CD14-positive monocyte (primary cell): Measurements from ENCODE around the gene DALRD3. TPM values are rescaled to one million over a fixed set of nuclear protein-coding genes. Genes with fewer than 3 reads are reported as not detected.

Experiments used
- DNase-seq, 3 donors: peaks; one replicate each; pipeline ENCODE4 v3.0.0-alpha.2; 2011 to 2022
- H2AFZ ChIP-seq: 2 replicates; pipeline ENCODE4 v1.6.0; 2012; ENCODE audit warnings: mild to moderate bottlenecking, low read depth, low read length, inconsistent platforms; ENCODE audit not compliant: insufficient read depth, poor library complexity, severe bottlenecking
- H3K27ac ChIP-seq, 2 donors: 1 replicate in 1 of 2; 2 replicates in 1 of 2; pipeline ENCODE4 v1.5.1; 2012 to 2013; ENCODE audit warnings: low read length in 2 of 2, control low read depth in 1 of 2, inconsistent platforms in 1 of 2, low read depth in 1 of 2, mild to moderate bottlenecking in 1 of 2
- H3K27me3 ChIP-seq, 2 donors: one replicate each; pipeline versions ENCODE4 v1.6.0 to v1.6.1; 2011 to 2013; ENCODE audit warnings: low read length in 2 of 2; ENCODE audit not compliant: control insufficient read depth in 2 of 2, insufficient read depth in 2 of 2
- H3K36me3 ChIP-seq, 2 donors: replicated peaks in 1 of 2; 1 replicate in 1 of 2; 2 replicates in 1 of 2; pipeline versions ENCODE4 v1.5.1 to v1.6.1; 2012 to 2013; ENCODE audit warnings: low read length in 2 of 2, control low read depth in 1 of 2, inconsistent platforms in 1 of 2, mild to moderate bottlenecking in 1 of 2; ENCODE audit not compliant: insufficient read depth in 2 of 2, control insufficient read depth in 1 of 2
- H3K4me1 ChIP-seq, 2 donors: 1 replicate in 1 of 2; 2 replicates in 1 of 2; pipeline versions ENCODE4 v1.5.1 to v1.6.1; 2012 to 2013; ENCODE audit warnings: low read length in 2 of 2, control low read depth in 1 of 2, inconsistent platforms in 1 of 2, mild to moderate bottlenecking in 1 of 2, moderate library complexity in 1 of 2; ENCODE audit not compliant: insufficient read depth in 2 of 2, control insufficient read depth in 1 of 2
- H3K4me2 ChIP-seq: replicated peaks from 2 replicates; pipeline ENCODE3; 2012; ENCODE audit warnings: low read length, moderate library complexity, mild to moderate bottlenecking; ENCODE audit not compliant: poor library complexity, severe bottlenecking; ENCODE audit errors: extremely low read depth
- H3K4me3 ChIP-seq, 3 experiments: fragments of 200-600 bp in 1 of 3; sonication (generic) in 1 of 3; replicated peaks in 1 of 3; 1 replicate in 2 of 3; 2 replicates in 1 of 3; pipeline ENCODE4 v1.5.1; 2011 to 2013; ENCODE audit warnings: low read length in 3 of 3, mild to moderate bottlenecking in 3 of 3, control low read depth in 2 of 3, low read depth in 2 of 3, inconsistent platforms in 1 of 3, moderate library complexity in 1 of 3
- H3K79me2 ChIP-seq: 2 replicates; pipeline ENCODE4 v1.6.0; 2012; ENCODE audit warnings: mild to moderate bottlenecking, control low read depth, inconsistent platforms, low read length, moderate library complexity; ENCODE audit not compliant: insufficient read depth
- H3K9ac ChIP-seq: 2 replicates; pipeline ENCODE4 v1.6.0; 2017; ENCODE audit warnings: low read length, mild to moderate bottlenecking; ENCODE audit not compliant: insufficient read depth, poor library complexity, severe bottlenecking
- H3K9me3 ChIP-seq, 2 donors: replicated peaks in 1 of 2; 1 replicate in 1 of 2; 2 replicates in 1 of 2; pipeline versions ENCODE4 v1.5.1 to v1.6.1; 2012 to 2013; ENCODE audit warnings: low read length in 2 of 2, control low read depth in 1 of 2; ENCODE audit not compliant: control insufficient read depth in 1 of 2, insufficient read depth in 1 of 2
- H4K20me1 ChIP-seq: 2 replicates; pipeline ENCODE4 v1.6.0; 2012; ENCODE audit warnings: mild to moderate bottlenecking, low read length, control low read depth, moderate library complexity; ENCODE audit not compliant: insufficient read depth
- H3K27ac Mint-ChIP-seq, 7 donors: one replicate each; pipeline ENCODE4 v1.8.0; 2020; ENCODE audit warnings: mild to moderate bottlenecking in 7 of 7, mixed read lengths in 7 of 7, moderate library complexity in 6 of 7, inconsistent platforms in 2 of 7
- H3K27me3 Mint-ChIP-seq, 3 donors: one replicate each; pipeline ENCODE4 v1.8.0; 2021 to 2022; ENCODE audit warnings: low read depth in 3 of 3, mild to moderate bottlenecking in 3 of 3, mixed read lengths in 3 of 3, moderate library complexity in 3 of 3, inconsistent platforms in 1 of 3
- H3K36me3 Mint-ChIP-seq, 2 donors: one replicate each; pipeline ENCODE4 v1.8.0; 2020; ENCODE audit warnings: mixed read lengths in 2 of 2, inconsistent platforms in 1 of 2, mild to moderate bottlenecking in 1 of 2
- H3K4me1 Mint-ChIP-seq: one replicate; pipeline ENCODE4 v1.8.0; 2020; ENCODE audit warnings: mild to moderate bottlenecking, mixed read lengths
- H3K4me3 Mint-ChIP-seq, 2 donors: one replicate each; pipeline ENCODE4 v1.8.0; 2020; ENCODE audit warnings: mild to moderate bottlenecking in 2 of 2, mixed read lengths in 2 of 2, moderate library complexity in 1 of 2
- H3K9me3 Mint-ChIP-seq, 7 donors: one replicate each; pipeline ENCODE4 v1.8.0; 2020 to 2022; ENCODE audit warnings: mixed read lengths in 7 of 7, mild to moderate bottlenecking in 6 of 7, moderate library complexity in 6 of 7, inconsistent platforms in 2 of 7
- CTCF ChIP-seq: fragments of 200-600 bp; IDR thresholded peaks from one replicate; pipeline ENCODE4 v1.8.0; 2022; ENCODE audit warnings: antibody characterized with exemption, mild to moderate bottlenecking
- WGBS: methylation state at CpG from one replicate; pipeline ENCODE4 v1.1.5; 2013; ENCODE audit warnings: missing lambda C conversion rate; ENCODE audit not compliant: insufficient coverage; 5-methylcytosine and 5-hydroxymethylcytosine counted together
- intact Hi-C, 2 donors: fragments of 100-400 bp; cut with micrococcal nuclease; formaldehyde crosslinking; loops; one replicate each; pipeline versions ENCODE4 v1.15.0 to v1.15.1; 2023
- polyA plus RNA-seq, 3 donors: library from polyadenylated mRNA; depleted of rRNA in 1 of 3; unstranded in 2 of 3; stranded (reverse) in 1 of 3; fragments of 300-500 nt in 2 of 3; fragments of >200 nt in 1 of 3; fragmentation: Illumina TruSeq in 2 of 3; gene quantifications; 1 replicate in 2 of 3; 2 replicates in 1 of 3; pipeline ENCODE4 v1.2.3, GENCODE V29; 2012 to 2021
- small RNA-seq: library from RNA; depleted of rRNA; stranded (forward); fragments of <200 nt; gene quantifications from one replicate; pipeline ENCODE3, GENCODE V24; 2012; ENCODE audit warnings: low read depth; ENCODE audit not compliant: insufficient read length

Gene DALRD3
- polyA plus RNA-seq, 3 donors: 15.0 to 42.1 (median 20.0) TPM

DNA sequence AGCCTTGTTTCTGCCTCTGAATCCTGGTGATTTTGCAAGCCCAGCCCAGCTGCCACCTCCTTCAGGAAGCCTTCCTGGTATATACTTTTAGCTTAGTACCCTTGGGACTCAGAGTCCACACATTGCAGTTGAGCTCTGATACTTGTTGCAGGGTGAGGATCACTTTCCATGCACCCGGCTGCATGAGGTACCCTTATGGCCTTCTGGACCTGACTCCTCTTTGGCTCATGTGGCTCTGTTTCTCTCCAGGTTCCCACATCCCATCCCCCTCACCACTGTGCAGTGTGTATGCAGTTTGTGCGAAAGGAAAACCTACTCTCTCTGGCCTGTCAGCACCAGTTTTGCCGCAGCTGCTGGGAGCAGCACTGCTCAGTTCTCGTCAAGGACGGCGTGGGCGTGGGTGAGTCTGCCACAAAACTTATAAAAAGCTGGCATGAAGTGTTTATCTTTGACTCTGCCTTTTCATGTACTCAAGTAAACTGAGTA lies 51.5 kb downstream of the DALRD3 start:
- Mint-ChIP-seq H3K27ac (peak overlapping the region in 2 of 7 donors; percentile 25 to 74), H3K9me3 (no peaks in the 10 kb centered on the region), H3K4me1 (no peaks in the 10 kb centered on the region), H3K36me3 (peaks cover 76 to 94% of the 10 kb centered on the region in 2 donors), H3K4me3 (no peak overlapping the region), H3K27me3 (no peaks in the 10 kb centered on the region)
- no peaks in the 10 kb centered on the region for H3K27me3 ChIP-seq
- no peak for TF ChIP-seq CTCF
- no peak overlapping the region for H3K27ac ChIP-seq
- H3K79me2 ChIP-seq: no peaks in the 10 kb centered on the region
- H3K4me2 ChIP-seq: no peak overlapping the region
- intact Hi-C loops: no loop called here
- no peak for DNase-seq
- H3K4me1 ChIP-seq: no peaks in the 10 kb centered on the region
- no peak overlapping the region for H3K9ac ChIP-seq
- H3K9me3 ChIP-seq: no peaks in the 10 kb centered on the region
- WGBS: 83% methylated on average over 1 of the region's 7 CpGs
- no peaks in the 10 kb centered on the region for H4K20me1 ChIP-seq
- no peak overlapping the region for H2AFZ ChIP-seq
- H3K4me3 ChIP-seq: no peak overlapping the region
- H3K36me3 ChIP-seq: peaks cover 72 to 94% of the 10 kb centered on the region in 2 donors

- H3K79me2 ChIP-seq: no peaks in the 10 kb centered on the region
- no peak overlapping the region for H3K27ac ChIP-seq
- intact Hi-C loops: no loop called here
- Mint-ChIP-seq H3K9me3 (no peaks in the 10 kb centered on the region), H3K27me3 (no peaks in the 10 kb centered on the region), H3K36me3 (peaks cover 76 to 94% of the 10 kb centered on the region in 2 donors), H3K4me3 (no peak overlapping the region), H3K4me1 (no peaks in the 10 kb centered on the region), H3K27ac (no peak overlapping the region)
- H2AFZ ChIP-seq: no peak overlapping the region
- H3K27me3 ChIP-seq: no peaks in the 10 kb centered on the region
- H3K4me2 ChIP-seq: no peak overlapping the region
- no peak for DNase-seq
- H3K4me1 ChIP-seq: no peaks in the 10 kb centered on the region
- H3K4me3 ChIP-seq: no peak overlapping the region
- H4K20me1 ChIP-seq: no peaks in the 10 kb centered on the region
- peaks cover 71 to 94% of the 10 kb centered on the region in 2 donors for H3K36me3 ChIP-seq
- WGBS: no CpG with 5 or more reads among the region's 3 CpGs
- no peaks in the 10 kb centered on the region for H3K9me3 ChIP-seq
- TF ChIP-seq CTCF: no peak
- H3K9ac ChIP-seq: no peak overlapping the region
These were observed 52.0 kb downstream of the DALRD3 start for GRCh38 chr3:48966367-48966766.

Small RNAs within 50 kb of the gene (small RNA-seq; reads per million reads assigned to genes)
- gene MIR191 (38,049 reads per million, percentile 100 among the genes with 10 or more reads in this experiment), gene MIR425 (1,459 reads per million, percentile 99 among the genes with 10 or more reads in this experiment)

Other genes starting within 250 kb of the DALRD3 start
- gene PRKAR2A, start 170.7 kb downstream of the DALRD3 start, polyA plus RNA-seq: 10 to 100 TPM in 2 of 3 donors, 1 to 10 TPM in 1; 7.5 to 13.0 (median 12.3) TPM
- gene SLC25A20, start 119.7 kb downstream of the DALRD3 start, polyA plus RNA-seq: 10 to 100 TPM; 43.6 to 60.8 (median 56.1) TPM
- 10 to 100 TPM; 68.2 to 94.8 (median 72.2) TPM for gene ARIH2, start 99.7 kb downstream of the DALRD3 start, polyA plus RNA-seq
- 10 to 100 TPM; 14.9 to 40.0 (median 18.1) TPM for gene P4HTM, start 28.3 kb downstream of the DALRD3 start, polyA plus RNA-seq
- gene WDR6, start 11.2 kb downstream of the DALRD3 start, polyA plus RNA-seq: 100 to 1,000 TPM in 1 of 3 donors, 10 to 100 TPM in 2; 30.6 to 103 (median 46.3) TPM
- gene NDUFAF3, start 3.5 kb upstream of the DALRD3 start, polyA plus RNA-seq: 10 to 100 TPM; 42.1 to 93.4 (median 88.8) TPM
- gene IMPDH2, start 10.8 kb upstream of the DALRD3 start, polyA plus RNA-seq: 10 to 100 TPM; 20.8 to 67.3 (median 21.0) TPM
- 100 to 1,000 TPM in 1 of 3 donors, 10 to 100 TPM in 1, 1 to 10 TPM in 1; 9.3 to 150 (median 16.1) TPM for gene QRICH1, start 75.5 kb upstream of the DALRD3 start, polyA plus RNA-seq
- gene QARS1, start 86.2 kb upstream of the DALRD3 start, polyA plus RNA-seq: 100 to 1,000 TPM; 142 to 326 (median 142) TPM
- 10 to 100 TPM; 18.4 to 55.7 (median 24.1) TPM for gene USP19, start 102.2 kb upstream of the DALRD3 start, polyA plus RNA-seq
- gene LAMB2, start 114.5 kb upstream of the DALRD3 start, polyA plus RNA-seq: 10 to 100 TPM in 1 of 3 donors, 1 to 10 TPM in 2; 4.0 to 59.3 (median 7.6) TPM
- gene CCDC71, start 147.8 kb upstream of the DALRD3 start, polyA plus RNA-seq: 10 to 100 TPM in 1 of 3 donors, 1 to 10 TPM in 2; 1.0 to 11.2 (median 1.2) TPM
- 10 to 100 TPM in 2 of 3 donors, 1 to 10 TPM in 1; 7.5 to 16.7 (median 12.9) TPM for gene KLHDC8B, start 153.0 kb upstream of the DALRD3 start, polyA plus RNA-seq